ENCODE data around the gene FAM241B. TPM values are rescaled to one million over a fixed set of nuclear protein-coding genes. Genes with fewer than 3 reads are reported as not detected.

The FAM241B gene
- total RNA-seq, 1 experiment from 2014 or later = 18.0 TPM

- H3K27me3 ChIP-seq (ENCODE audit: insufficient read depth, low read length) = peaks cover 4% of the 10 kb centered on the region; the same call in 1 of the 2 replicates
- no peaks in the 10 kb centered on the region for H3K9me3 ChIP-seq (ENCODE audit: control insufficient read depth in 1 of 2, insufficient read depth in 1 of 2, low read depth in 1 of 2, low read length in 2 of 2)
- no peak overlapping the region for H3K4me3 ChIP-seq (replicated peaks in 1 of 2; ENCODE audit: low read depth in 1 of 2, low read length in 2 of 2)
- no peaks in the 10 kb centered on the region for H3K9me2 ChIP-seq (ENCODE audit: insufficient read depth)
- no peak overlapping the region for H3K9ac ChIP-seq (ENCODE audit: low read length)
- H3K4me1 ChIP-seq (ENCODE audit: control insufficient read depth in 1 of 2, insufficient read depth in 2 of 2, low read length in 2 of 2) = no peaks in the 10 kb centered on the region
- H3K4me2 ChIP-seq (ENCODE audit: low read length) = no peak overlapping the region
- POLR2A ChIA-PET = no interaction called here
- RAD21 ChIA-PET (ENCODE audit: low non-redundant PET in 1 of 2, low total read pairs in 2 of 2, uncharacterized antibody in 2 of 2, unreplicated experiment in 2 of 2) = no interaction called here
- no peak for TF ChIP-seq ZFX (IDR thresholded peaks at IDR 0.05)
- no peak for TF ChIP-seq SIN3A (IDR thresholded peaks at IDR 0.05; ENCODE audit: low read depth)
- TF ChIP-seq RAD21 (IDR thresholded peaks at IDR 0.05; ENCODE audit: low read depth) = no peak
- TF ChIP-seq YY1 (IDR thresholded peaks at IDR 0.05; ENCODE audit: extremely low read depth, insufficient replicate concordance, low read depth, low read length) = no peak
- TF ChIP-seq EZH2phosphoT487 (IDR thresholded peaks at IDR 0.05; ENCODE audit: borderline replicate concordance) = no peak
- no peak for TF ChIP-seq CEBPB (IDR thresholded peaks at IDR 0.05; ENCODE audit: low read depth)
- no peak for TF ChIP-seq FOSL1 (IDR thresholded peaks at IDR 0.05; ENCODE audit: low read depth)
- no peak for TF ChIP-seq CTCF (IDR thresholded peaks at IDR 0.05 in 2 of 3, conservative IDR thresholded peaks at IDR 0.05 in 1 of 3; ENCODE audit: borderline replicate concordance in 1 of 3, insufficient read depth in 1 of 3, low read depth in 2 of 3, low read length in 2 of 3)
- TF ChIP-seq POLR2A (IDR thresholded peaks at IDR 0.05; ENCODE audit: borderline replicate concordance, extremely low read depth, insufficient read depth, insufficient read length) = no peak
- no peak for TF ChIP-seq ATF3 (IDR thresholded peaks at IDR 0.05)
- no peak for TF ChIP-seq EZH2 (IDR thresholded peaks at IDR 0.05)
- no peak for TF ChIP-seq CBX3 (IDR thresholded peaks at IDR 0.05; ENCODE audit: low read depth)
- TF ChIP-seq ZBTB33 (IDR thresholded peaks at IDR 0.05; ENCODE audit: extremely low read depth, insufficient replicate concordance, low read length) = no peak
- TF ChIP-seq EGR1 (IDR thresholded peaks at IDR 0.05; ENCODE audit: low read depth) = no peak
- no peak for TF ChIP-seq TCF7L2 (IDR thresholded peaks at IDR 0.05; ENCODE audit: borderline replicate concordance, extremely low read depth, insufficient read depth, insufficient read length)
- DNase-seq (ENCODE audit: low read depth, low spot score) (no peak), ATAC-seq (no peak)
- no peak overlapping the region for H2AFZ ChIP-seq (ENCODE audit: low read depth, low read length, poor library complexity, severe bottlenecking)
- intact Hi-C loops (cut with micrococcal nuclease) = no loop called here
- no peaks in the 10 kb centered on the region for H3K36me3 ChIP-seq (ENCODE audit: control insufficient read depth in 1 of 2, insufficient read depth in 2 of 2, low read length in 2 of 2)
- CTCF ChIA-PET = no interaction called here
- no peaks in the 10 kb centered on the region for H4K20me1 ChIP-seq (ENCODE audit: insufficient read depth)
- BruUV-seq (replicated peaks) = no TSS peak
- H3K79me2 ChIP-seq (ENCODE audit: insufficient read depth, low read length) = no peaks in the 10 kb centered on the region
- no peak overlapping the region for H3K27ac ChIP-seq (ENCODE audit: low read depth, low read length)
Observed at GRCh38 chr10:69657430-69657829, 27.4 kb downstream of the FAM241B start.

Measured in HCT116 (cell line).